ENCODE results near the gene CEACAM16.
A peak's percentile ranks its signal among the peaks of the same experiment; 100 is the strongest.

Gene CEACAM16

GRCh38 chr19:44748426-44749254, 49.7 kb downstream of the CEACAM16 start, which contains the start of gene BCL3:
Gene BCL3, plus strand, starts transcription at chr19:44748708. Its CDS starts 83 bp downstream, at chr19:44748791.
- peak; percentile 83 for DNase-seq (ENCODE audit: extremely low spot score)
- ChIA-PET POLR2A (interaction anchor here (0.6 to 1.2 kb wide), 2 partner anchors 18 to 23 kb away, joined by 4 to 6 read pairs; no protein-coding TSS in a partner anchor), CTCF (interaction anchor here (0.7 to 6.0 kb wide), 8 partner anchors 11 to 61 kb away, joined by 3 to 57 read pairs (median 4); no protein-coding TSS in a partner anchor)
- TF ChIP-seq CTCF (IDR thresholded peaks at IDR 0.05; ENCODE audit: control extremely low read depth, extremely low read depth, low read depth, missing control alignments) = no peak

GRCh38 chr19:44749292-44749691, 50.3 kb downstream of the CEACAM16 start:
- no peak for TF ChIP-seq CTCF (IDR thresholded peaks at IDR 0.05; ENCODE audit: control extremely low read depth, extremely low read depth, low read depth, missing control alignments)
- POLR2A ChIA-PET = interaction anchor here (1.2 kb wide), 1 partner anchor 17 kb away, joined by 6 read pairs; no protein-coding TSS in a partner anchor
- no peak for DNase-seq (ENCODE audit: extremely low spot score)
- CTCF ChIA-PET = interaction anchor here (0.7 to 6.0 kb wide), 8 partner anchors 11 to 61 kb away, joined by 3 to 57 read pairs (median 4); no protein-coding TSS in a partner anchor

GRCh38 chr19:44749994-44750393, 51.0 kb downstream of the CEACAM16 start:
- no peak for TF ChIP-seq CTCF (IDR thresholded peaks at IDR 0.05; ENCODE audit: control extremely low read depth, extremely low read depth, low read depth, missing control alignments)
- ChIA-PET CTCF (interaction anchor here (1.2 to 6.0 kb wide), 6 partner anchors 12 to 62 kb away, joined by 3 to 57 read pairs (median 6); no protein-coding TSS in a partner anchor), POLR2A (interaction anchor here (1.2 kb wide), 1 partner anchor 17 kb away, joined by 6 read pairs; no protein-coding TSS in a partner anchor)
- DNase-seq (ENCODE audit: extremely low spot score) = no peak

GRCh38 chr19:44752123-44752815, 53.3 kb downstream of the CEACAM16 start:
- ChIA-PET CTCF (interaction anchor here (1.3 to 6.0 kb wide), 4 partner anchors 14 to 28 kb away, joined by 4 to 57 read pairs (median 24); no protein-coding TSS in a partner anchor), POLR2A (interaction anchor here (0.6 to 1.4 kb wide), 4 partner anchors 18 to 78 kb away, joined by 3 read pairs; no protein-coding TSS in a partner anchor)
- no peak for TF ChIP-seq CTCF (IDR thresholded peaks at IDR 0.05; ENCODE audit: control extremely low read depth, extremely low read depth, low read depth, missing control alignments)
- DNase-seq (ENCODE audit: extremely low spot score) = no peak

- TF ChIP-seq CTCF (IDR thresholded peaks at IDR 0.05; ENCODE audit: control extremely low read depth, extremely low read depth, low read depth, missing control alignments) = no peak
- POLR2A ChIA-PET = interaction anchor here (0.7 to 1.4 kb wide), 3 partner anchors 17 to 29 kb away, joined by 3 to 4 read pairs (median 3); no protein-coding TSS in a partner anchor
- peak; percentile 94 for DNase-seq (ENCODE audit: extremely low spot score)
- CTCF ChIA-PET = interaction anchor here (1.1 to 6.0 kb wide), 5 partner anchors 13 to 65 kb away, joined by 3 to 57 read pairs (median 9); no protein-coding TSS in a partner anchor
These were observed 54.1 kb downstream of the CEACAM16 start for GRCh38 chr19:44752816-44753625.
